Suprapubic skin (tissue), 3 donors: Measurements from ENCODE around the gene PLLP.

Experiments used
- CTCF ChIP-seq, 2 donors: fragments of 200-600 bp in 1 of 2; fragments of 450-650 bp in 1 of 2; sonication (generic) in 1 of 2; IDR thresholded peaks; one replicate each; pipeline ENCODE4 v1.5.1; 2016 to 2019; ENCODE audit warnings: antibody characterized with exemption in 2 of 2, mild to moderate bottlenecking in 1 of 2, moderate library complexity in 1 of 2
- POLR2A ChIP-seq, 2 donors: fragments of 450-650 bp; IDR thresholded peaks; one replicate each; pipeline ENCODE4 v1.6.1; 2017; ENCODE audit warnings: antibody characterized with exemption in 2 of 2, mild to moderate bottlenecking in 2 of 2, moderate library complexity in 2 of 2

GRCh38 chr16:57244463-57244766 is 40.1 kb downstream of the PLLP start:
- TF ChIP-seq CTCF (IDR thresholded peaks at IDR 0.05) (no peak), POLR2A (IDR thresholded peaks at IDR 0.05) (no peak)
